Testis (tissue), 3 donors: ENCODE data around the gene MCM10. TPM values are rescaled to one million over a fixed set of nuclear protein-coding genes. Genes with fewer than 3 reads are reported as not detected.

Experiments used
- DNase-seq: peaks from one replicate; pipeline ENCODE4 v3.0.0-alpha.2; 2019
- H3K27ac ChIP-seq, 2 donors: fragments of 200-600 bp; sonication (generic); one replicate each; pipeline ENCODE4 v1.5.1; 2019
- H3K27me3 ChIP-seq: fragments of 200-600 bp; sonication (generic); one replicate; pipeline ENCODE4 v1.5.1; 2019
- H3K36me3 ChIP-seq: fragments of 200-600 bp; sonication (generic); one replicate; pipeline ENCODE4 v1.5.1; 2017; ENCODE audit warnings: low read depth; ENCODE audit errors: missing control alignments
- H3K4me1 ChIP-seq: fragments of 200-600 bp; sonication (generic); one replicate; pipeline ENCODE4 v1.5.1; 2019
- H3K4me3 ChIP-seq, 2 donors: fragments of 200-600 bp; sonication (generic); one replicate each; pipeline ENCODE4 v1.5.1; 2017 to 2019
- H3K9me3 ChIP-seq: fragments of 200-600 bp; sonication (generic); one replicate; pipeline ENCODE4 v1.5.1; 2017
- CTCF ChIP-seq, 3 experiments: fragments of 450-650 bp in 2 of 3; fragments of 200-600 bp in 1 of 3; sonication (generic) in 1 of 3; IDR thresholded peaks; one replicate each; pipeline ENCODE4 v1.5.1; 2016 to 2019; ENCODE audit warnings: antibody characterized with exemption in 3 of 3, mild to moderate bottlenecking in 2 of 3, moderate library complexity in 1 of 3
- POLR2A ChIP-seq: fragments of 450-650 bp; IDR thresholded peaks from one replicate; pipeline ENCODE4 v1.6.1; 2017; ENCODE audit warnings: antibody characterized with exemption, mild to moderate bottlenecking, moderate library complexity
- WGBS, 2 donors: methylation state at CpG; one replicate each; pipeline ENCODE4 v1.1.5; 2018; 5-methylcytosine and 5-hydroxymethylcytosine counted together
- intact Hi-C: fragments of 100-400 bp; cut with DNase I; formaldehyde crosslinking; loops from one replicate; pipeline ENCODE4 v1.15.1; 2023; ENCODE audit warnings: low total_unique reads
- polyA plus RNA-seq: library from polyadenylated mRNA; stranded (reverse); fragments of 350-450 nt; fragmentation: Illumina TruSeq; extraction: RNeasy Lipid Tissue Mini Kit (QIAGEN cat#74804); gene quantifications from one replicate; pipeline ENCODE4 v1.2.3, GENCODE V29; 2014; ENCODE audit warnings: low read depth, low replicate concordance; ENCODE audit not compliant: insufficient read depth
- total RNA-seq, 2 donors: library from RNA; depleted of rRNA; stranded (reverse); fragments of >200 nt; gene quantifications; one replicate each; pipeline ENCODE4 v1.2.3, GENCODE V29; 2016

Gene MCM10
- total and polyA plus RNA-seq, 3 donors from 2014 or later, result 2.0 to 5.3 (median 2.1) TPM

- H3K27ac ChIP-seq, result no peak overlapping the region
- intact Hi-C loops, result no loop called here
- TF ChIP-seq CTCF (IDR thresholded peaks at IDR 0.05) (no peak), POLR2A (no peak)
- H3K27me3 ChIP-seq, result no peaks in the 10 kb centered on the region
- H3K4me1 ChIP-seq, result no peaks in the 10 kb centered on the region
- H3K36me3 ChIP-seq, result no peaks in the 10 kb centered on the region
- H3K9me3 ChIP-seq, result no peaks in the 10 kb centered on the region
- no peak overlapping the region for H3K4me3 ChIP-seq
- no peak for DNase-seq
- WGBS, 2 donors, result 91 to 92% methylated on average over 8 of the region's 8 CpGs
These were observed 64.2 kb downstream of the MCM10 start for GRCh38 chr10:13225601-13226000.

DNA sequence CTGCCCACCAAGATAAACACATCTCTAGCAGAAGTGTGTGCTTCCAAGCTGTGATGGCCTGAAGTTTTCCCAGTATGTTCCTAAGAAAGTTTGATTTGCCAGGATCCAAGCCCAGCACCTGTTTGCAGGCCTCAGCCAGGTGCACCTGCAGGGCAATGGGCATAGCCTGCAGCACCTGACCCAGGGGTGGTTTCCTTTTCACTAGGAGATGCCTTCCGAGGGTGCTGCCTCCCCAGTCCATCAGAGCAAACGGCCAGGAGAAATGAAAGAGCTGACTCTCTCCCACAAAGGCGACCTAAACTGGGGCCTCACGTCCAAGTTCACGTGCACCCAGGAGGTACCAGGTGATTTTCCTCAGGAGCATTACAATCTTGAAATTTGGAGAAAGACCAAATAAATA is 65.7 kb downstream of the MCM10 start:
- Histone ChIP-seq H3K36me3 (no peaks in the 10 kb centered on the region), H3K9me3 (no peaks in the 10 kb centered on the region), H3K27ac (no peak overlapping the region), H3K27me3 (no peaks in the 10 kb centered on the region), H3K4me3 (no peak overlapping the region), H3K4me1 (no peaks in the 10 kb centered on the region)
- TF ChIP-seq CTCF (IDR thresholded peaks at IDR 0.05), result no peak
- TF ChIP-seq POLR2A, result no peak
- DNase-seq, result no peak
- WGBS, 2 donors, result 91 to 92% methylated on average over 5 of the region's 5 CpGs
- intact Hi-C loops, result no loop called here

- no peaks in the 10 kb centered on the region for H3K9me3 ChIP-seq
- WGBS, 2 donors, result 57 to 71% methylated on average over 8 to 9 of the region's 9 CpGs
These were observed 69.8 kb downstream of the MCM10 start for GRCh38 chr10:13231190-13231589.

DNA sequence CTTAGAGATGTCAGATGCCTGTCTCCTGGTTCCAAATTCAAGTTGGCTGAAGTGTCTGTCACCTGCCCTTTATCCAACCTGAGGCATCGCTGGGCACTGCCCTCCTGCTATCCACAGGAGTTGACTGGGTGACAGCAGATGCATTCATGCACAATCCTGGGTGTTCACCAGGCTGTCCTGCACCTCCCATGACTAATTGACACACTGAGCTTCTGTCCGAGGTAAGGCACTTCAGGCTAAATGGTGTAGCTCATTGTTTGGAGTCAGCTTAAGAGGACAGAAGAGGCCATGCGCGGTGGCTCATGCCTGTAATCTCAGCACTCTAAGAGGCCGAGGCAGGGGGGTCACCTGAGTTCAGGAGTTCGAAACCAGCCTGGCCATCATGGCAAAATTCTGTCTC is 70.5 kb downstream of the MCM10 start:
- intact Hi-C loops, result no loop called here
- TF ChIP-seq POLR2A (no peak), CTCF (IDR thresholded peaks at IDR 0.05) (no peak)
- WGBS, 2 donors, result 88 to 90% methylated on average over 3 to 6 of the region's 6 CpGs

More at GRCh38 chr10:13231190-13231589, 69.8 kb downstream of the MCM10 start:
- no peaks in the 10 kb centered on the region for H3K36me3 ChIP-seq
- H3K27ac ChIP-seq, result no peak overlapping the region
- TF ChIP-seq CTCF (IDR thresholded peaks at IDR 0.05) (no peak), POLR2A (no peak)
- intact Hi-C loops, result no loop called here
- no peaks in the 10 kb centered on the region for H3K27me3 ChIP-seq
- no peak overlapping the region for H3K4me3 ChIP-seq
- no peak for DNase-seq
- H3K4me1 ChIP-seq, result no peaks in the 10 kb centered on the region

DNA sequence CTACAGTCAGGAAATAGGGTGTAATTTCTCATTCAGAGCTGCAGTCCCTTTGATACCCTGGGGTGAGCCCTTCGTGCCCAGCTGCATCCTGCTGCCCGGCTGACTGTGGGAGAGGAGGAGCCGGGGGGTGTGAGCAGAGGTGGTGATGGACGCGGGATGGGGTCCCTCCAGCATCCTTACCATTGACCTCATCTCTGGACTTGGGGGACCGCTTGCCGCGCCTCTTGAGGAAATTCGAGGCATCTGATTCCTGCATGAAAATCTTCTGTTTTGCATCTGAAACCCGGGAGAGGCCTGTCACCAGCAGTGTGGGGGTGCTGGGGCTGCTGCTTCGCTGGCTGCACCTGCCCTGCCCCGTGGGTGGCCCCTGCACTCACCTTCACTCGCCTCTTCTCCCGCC is 72.0 kb downstream of the MCM10 start:
- Histone ChIP-seq H3K9me3 (no peaks in the 10 kb centered on the region), H3K27ac (no peak overlapping the region), H3K36me3 (no peaks in the 10 kb centered on the region), H3K4me3 (no peak overlapping the region), H3K27me3 (no peaks in the 10 kb centered on the region), H3K4me1 (no peaks in the 10 kb centered on the region)
- TF ChIP-seq CTCF (IDR thresholded peaks at IDR 0.05) (no peak), POLR2A (no peak)
- 65 to 74% methylated on average over 14 of the region's 14 CpGs for WGBS, 2 donors
- DNase-seq, result no peak
- intact Hi-C loops, result no loop called here

More for the DNA sequence above, 70.5 kb downstream of the MCM10 start:
- Histone ChIP-seq H3K27me3 (no peaks in the 10 kb centered on the region), H3K9me3 (no peaks in the 10 kb centered on the region), H3K4me1 (no peaks in the 10 kb centered on the region), H3K27ac (no peak overlapping the region), H3K36me3 (no peaks in the 10 kb centered on the region), H3K4me3 (no peak overlapping the region)
- DNase-seq, result no peak
